Breast epithelium (tissue), 4 donors: ENCODE measurements around the gene DACH1. TPM values are rescaled to one million over a fixed set of nuclear protein-coding genes. Genes with fewer than 3 reads are reported as not detected.

Source experiments
- DNase-seq, 2 donors: peaks; one replicate each; pipeline ENCODE4 v3.0.0-alpha.2; 2019; ENCODE audit warnings: low spot score in 2 of 2
- H3K27ac ChIP-seq, 2 donors: fragments of 200-600 bp; sonication (generic) in 1 of 2; one replicate each; pipeline ENCODE4 v1.5.1; 2016 to 2019; ENCODE audit warnings: mild to moderate bottlenecking in 1 of 2
- H3K27me3 ChIP-seq, 2 donors: fragments of 200-600 bp; sonication (generic) in 1 of 2; one replicate each; pipeline versions ENCODE4 v1.5.1 to v1.6.0; 2017 to 2019; ENCODE audit warnings: control low read depth in 1 of 2, mild to moderate bottlenecking in 1 of 2
- H3K36me3 ChIP-seq: fragments of 200-600 bp; one replicate; pipeline ENCODE4 v1.5.1; 2019
- H3K4me1 ChIP-seq, 2 donors: fragments of 200-600 bp; sonication (generic); one replicate each; pipeline ENCODE4 v1.5.1; 2016 to 2019; ENCODE audit warnings: control low read depth in 1 of 2
- H3K4me3 ChIP-seq, 3 donors: fragments of 200-600 bp; sonication (generic); 1 replicate in 2 of 3; 2 replicates in 1 of 3; pipeline ENCODE4 v1.5.1; 2016 to 2019; ENCODE audit warnings: mild to moderate bottlenecking in 3 of 3, moderate library complexity in 2 of 3
- H3K9me3 ChIP-seq, 2 donors: fragments of 200-600 bp; sonication (generic) in 1 of 2; one replicate each; pipeline ENCODE4 v1.5.1; 2016 to 2019; ENCODE audit warnings: control low read depth in 1 of 2
- CTCF ChIP-seq, 3 donors: fragments of 450-650 bp; IDR thresholded peaks; one replicate each; pipeline ENCODE4 v1.5.1; 2016 to 2017; ENCODE audit warnings: antibody characterized with exemption in 3 of 3, mild to moderate bottlenecking in 3 of 3, moderate library complexity in 3 of 3
- POLR2A ChIP-seq: fragments of 450-650 bp; IDR thresholded peaks from one replicate; pipeline ENCODE4 v1.6.1; 2016; ENCODE audit warnings: antibody characterized with exemption, mild to moderate bottlenecking, moderate library complexity
- POLR2AphosphoS5 ChIP-seq, 3 donors: sonication (generic); formaldehyde crosslinking; IDR thresholded peaks; one replicate each; pipeline ENCODE4 v1.6.1; 2017; ENCODE audit warnings: antibody characterized with exemption in 3 of 3
- intact Hi-C: fragments of 100-400 bp; cut with DNase I; formaldehyde crosslinking; loops from one replicate; pipeline ENCODE4 v1.15.1; 2023; ENCODE audit warnings: low total_unique reads
- total RNA-seq, 3 donors: library from RNA; depleted of rRNA; stranded (reverse); fragments of >200 nt; gene quantifications; one replicate each; pipeline ENCODE4 v1.1.0, GENCODE V29; 2016

Gene DACH1
- total RNA-seq, 3 donors from 2014 or later = 2.2 to 13.9 (median 11.5) TPM

- Histone ChIP-seq H3K4me3 (no peak overlapping the region), H3K27me3 (no peaks in the 10 kb centered on the region), H3K36me3 (no peaks in the 10 kb centered on the region), H3K9me3 (no peaks in the 10 kb centered on the region), H3K4me1 (no peaks in the 10 kb centered on the region), H3K27ac (no peak overlapping the region)
- no peak for TF ChIP-seq POLR2AphosphoS5 (IDR thresholded peaks at IDR 0.05)
- TF ChIP-seq POLR2A = no peak
- TF ChIP-seq CTCF (IDR thresholded peaks at IDR 0.05) = no peak
- no peak for DNase-seq
- intact Hi-C loops = no loop called here
Observed at GRCh38 chr13:71876648-71877255, 9.7 kb upstream of the DACH1 start.

GRCh38 chr13:71875823-71876222 is 8.8 kb upstream of the DACH1 start:
- no peaks in the 10 kb centered on the region for H3K4me1 ChIP-seq
- H3K27ac ChIP-seq = no peak overlapping the region
- no peaks in the 10 kb centered on the region for H3K27me3 ChIP-seq
- H3K4me3 ChIP-seq = no peak overlapping the region
- intact Hi-C loops = no loop called here
- H3K36me3 ChIP-seq = no peaks in the 10 kb centered on the region
- no peaks in the 10 kb centered on the region for H3K9me3 ChIP-seq
- DNase-seq = no peak
- no peak for TF ChIP-seq POLR2A
- TF ChIP-seq CTCF (IDR thresholded peaks at IDR 0.05) = no peak
- TF ChIP-seq POLR2AphosphoS5 (IDR thresholded peaks at IDR 0.05) = no peak

- no peak for TF ChIP-seq POLR2A
- TF ChIP-seq POLR2AphosphoS5 (IDR thresholded peaks at IDR 0.05) = no peak
- no peak for TF ChIP-seq CTCF (IDR thresholded peaks at IDR 0.05)
- intact Hi-C loops = no loop called here
- no peak overlapping the region for H3K4me3 ChIP-seq
Observed at GRCh38 chr13:71874458-71874857, 7.5 kb upstream of the DACH1 start.

GRCh38 chr13:71873418-71874247 is 6.6 kb upstream of the DACH1 start:
- intact Hi-C loops = no loop called here
- no peaks in the 10 kb centered on the region for H3K4me1 ChIP-seq

More at GRCh38 chr13:71874458-71874857, 7.5 kb upstream of the DACH1 start:
- DNase-seq = no peak
- peaks cover 0 to 2% of the 10 kb centered on the region in 2 donors for H3K27me3 ChIP-seq
- no peaks in the 10 kb centered on the region for H3K36me3 ChIP-seq
- no peaks in the 10 kb centered on the region for H3K4me1 ChIP-seq
- H3K9me3 ChIP-seq = no peaks in the 10 kb centered on the region
- no peak overlapping the region for H3K27ac ChIP-seq

More at GRCh38 chr13:71873418-71874247, 6.6 kb upstream of the DACH1 start:
- DNase-seq = no peak
- H3K4me3 ChIP-seq = no peak overlapping the region
- TF ChIP-seq POLR2AphosphoS5 (IDR thresholded peaks at IDR 0.05) (no peak), CTCF (IDR thresholded peaks at IDR 0.05) (no peak), POLR2A (no peak)
- no peaks in the 10 kb centered on the region for H3K9me3 ChIP-seq
- peaks cover 0 to 10% of the 10 kb centered on the region in 2 donors for H3K27me3 ChIP-seq
- H3K27ac ChIP-seq = no peak overlapping the region
- H3K36me3 ChIP-seq = no peaks in the 10 kb centered on the region
